ENCODE measurements around the gene HAGH.
A peak's percentile ranks its signal among the peaks of the same experiment; 100 is the strongest.

The HAGH gene

GRCh38 chr16:1773703-1774447 is 52.8 kb downstream of the HAGH start:
- DNase-seq (ENCODE audit: low read depth, low spot score): no peak

- DNase-seq (ENCODE audit: low read depth, low spot score): peak; percentile 52
Observed at GRCh38 chr16:1772908-1773702, 53.5 kb downstream of the HAGH start, which contains the start of gene MRPS34. MRPS34 (minus strand) TSS chr16:1773134; CDS start chr16:1773119, 15 bp downstream.

GRCh38 chr16:1772362-1772907 is 54.2 kb downstream of the HAGH start, which contains the start of gene EME2:
EME2 (plus strand) TSS chr16:1772810; CDS start chr16:1773228, 418 bp downstream.
- no peak for DNase-seq (ENCODE audit: low read depth, low spot score)

GRCh38 chr16:1771864-1772361 is 54.7 kb downstream of the HAGH start:
- DNase-seq (ENCODE audit: low read depth, low spot score): no peak

GRCh38 chr16:1771188-1771863 is 55.3 kb downstream of the HAGH start, which contains the start of gene NME3:
NME3 (minus strand) TSS chr16:1771543; CDS start chr16:1771534, 9 bp downstream.
- DNase-seq (ENCODE audit: low read depth, low spot score): no peak

GRCh38 chr16:1770328-1771187 is 56.1 kb downstream of the HAGH start:
- no peak for DNase-seq (ENCODE audit: low read depth, low spot score)

- no peak for DNase-seq (ENCODE audit: low read depth, low spot score)
Observed at GRCh38 chr16:1769402-1770300, 57.0 kb downstream of the HAGH start.

- no peak for DNase-seq (ENCODE audit: low read depth, low spot score)
Observed at GRCh38 chr16:1768767-1769401, 57.7 kb downstream of the HAGH start.

GRCh38 chr16:1768061-1768766 is 58.4 kb downstream of the HAGH start:
- DNase-seq (ENCODE audit: low read depth, low spot score): no peak

- no peak for DNase-seq (ENCODE audit: low read depth, low spot score)
Observed at GRCh38 chr16:1767116-1767994, 59.3 kb downstream of the HAGH start.

- no peak for DNase-seq (ENCODE audit: low read depth, low spot score)
Observed at GRCh38 chr16:1766701-1767100, 59.9 kb downstream of the HAGH start.

GRCh38 chr16:1766231-1766630 is 60.4 kb downstream of the HAGH start:
- no peak for DNase-seq (ENCODE audit: low read depth, low spot score)

- no peak for DNase-seq (ENCODE audit: low read depth, low spot score)
Observed at GRCh38 chr16:1765826-1766225, 60.8 kb downstream of the HAGH start.

- no peak for DNase-seq (ENCODE audit: low read depth, low spot score)
Observed at GRCh38 chr16:1764971-1765370, 61.7 kb downstream of the HAGH start.

GRCh38 chr16:1763521-1764511 is 62.8 kb downstream of the HAGH start:
- no peak for DNase-seq (ENCODE audit: low read depth, low spot score)

- DNase-seq (ENCODE audit: low read depth, low spot score): no peak
Observed at GRCh38 chr16:1762879-1763520, 63.6 kb downstream of the HAGH start.
